ENCODE results near the gene DLX4.

DLX4 gene

GRCh38 chr17:49971199-49971847, 2.3 kb downstream of the DLX4 start:
- no peak overlapping the region for H3K4me3 ChIP-seq (ENCODE audit: low read depth in 1 of 2, low read length in 2 of 2)
- H3K9me3 ChIP-seq (ENCODE audit: control insufficient read depth in 1 of 2, low read length in 2 of 2), result no peaks in the 10 kb centered on the region
- no peak overlapping the region for H3K27ac ChIP-seq (ENCODE audit: low read length)
- peaks cover 84% of the 10 kb centered on the region for H3K27me3 ChIP-seq (ENCODE audit: low read depth, low read length)
- no peaks in the 10 kb centered on the region for H3K36me3 ChIP-seq (ENCODE audit: control insufficient read depth in 1 of 2, insufficient read depth in 2 of 2, low read length in 2 of 2)
- peaks cover 0 to 32% of the 10 kb centered on the region in 2 donors for H3K4me1 ChIP-seq (ENCODE audit: control insufficient read depth in 1 of 2, insufficient read depth in 2 of 2, low read length in 2 of 2)

DNA sequence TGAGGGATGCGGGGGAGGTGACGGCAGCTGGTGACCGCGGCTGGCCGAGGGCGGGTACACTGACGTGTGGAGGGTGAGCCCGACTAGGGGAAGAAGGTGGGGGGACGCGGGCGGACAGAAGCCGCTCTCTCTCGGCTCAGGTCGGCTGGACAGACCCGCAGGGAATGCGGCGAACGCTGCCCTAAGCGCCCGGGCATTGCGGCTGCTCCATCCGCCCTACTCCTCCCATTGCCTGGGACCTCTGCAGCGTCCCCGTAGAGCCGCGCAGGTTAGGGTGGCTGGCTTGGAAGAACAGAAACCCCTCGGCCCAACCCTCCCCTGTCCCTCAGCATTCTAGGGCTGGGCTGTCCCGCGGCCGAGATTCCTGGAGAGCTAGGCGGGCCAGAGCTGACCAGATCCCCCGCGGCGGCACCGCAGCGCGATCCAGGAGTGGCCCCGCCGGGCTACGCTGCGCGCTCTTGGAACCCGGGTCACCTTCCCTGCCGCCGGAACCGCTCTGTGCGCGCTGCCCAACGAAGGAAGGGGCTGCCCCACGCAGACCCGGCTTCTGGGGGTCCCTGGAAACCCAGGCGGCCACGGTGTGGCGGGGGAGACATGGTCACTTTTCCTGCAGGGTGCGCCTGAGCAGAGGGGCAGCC, 3.0 kb downstream of the DLX4 start:
- peak overlapping the region in 1 of 2 donors; percentile 45 for H3K4me3 ChIP-seq (ENCODE audit: low read depth in 1 of 2, low read length in 2 of 2)
- peaks cover 0 to 32% of the 10 kb centered on the region in 2 donors for H3K4me1 ChIP-seq (ENCODE audit: control insufficient read depth in 1 of 2, insufficient read depth in 2 of 2, low read length in 2 of 2)
- peaks cover 77% of the 10 kb centered on the region for H3K27me3 ChIP-seq (ENCODE audit: low read depth, low read length)
- no peak overlapping the region for H3K27ac ChIP-seq (ENCODE audit: low read length)
- no peaks in the 10 kb centered on the region for H3K36me3 ChIP-seq (ENCODE audit: control insufficient read depth in 1 of 2, insufficient read depth in 2 of 2, low read length in 2 of 2)
- no peaks in the 10 kb centered on the region for H3K9me3 ChIP-seq (ENCODE audit: control insufficient read depth in 1 of 2, low read length in 2 of 2)

- peak overlapping the region in 1 of 2 donors; percentile 45 for H3K4me3 ChIP-seq (ENCODE audit: low read depth in 1 of 2, low read length in 2 of 2)
- H3K4me1 ChIP-seq (ENCODE audit: control insufficient read depth in 1 of 2, insufficient read depth in 2 of 2, low read length in 2 of 2), result peaks cover 0 to 32% of the 10 kb centered on the region in 2 donors
- H3K27ac ChIP-seq (ENCODE audit: low read length), result no peak overlapping the region
- H3K36me3 ChIP-seq (ENCODE audit: control insufficient read depth in 1 of 2, insufficient read depth in 2 of 2, low read length in 2 of 2), result no peaks in the 10 kb centered on the region
- no peaks in the 10 kb centered on the region for H3K9me3 ChIP-seq (ENCODE audit: control insufficient read depth in 1 of 2, low read length in 2 of 2)
- peaks cover 70% of the 10 kb centered on the region for H3K27me3 ChIP-seq (ENCODE audit: low read depth, low read length)
Measured at GRCh38 chr17:49972486-49973270, 3.7 kb downstream of the DLX4 start.

DNA sequence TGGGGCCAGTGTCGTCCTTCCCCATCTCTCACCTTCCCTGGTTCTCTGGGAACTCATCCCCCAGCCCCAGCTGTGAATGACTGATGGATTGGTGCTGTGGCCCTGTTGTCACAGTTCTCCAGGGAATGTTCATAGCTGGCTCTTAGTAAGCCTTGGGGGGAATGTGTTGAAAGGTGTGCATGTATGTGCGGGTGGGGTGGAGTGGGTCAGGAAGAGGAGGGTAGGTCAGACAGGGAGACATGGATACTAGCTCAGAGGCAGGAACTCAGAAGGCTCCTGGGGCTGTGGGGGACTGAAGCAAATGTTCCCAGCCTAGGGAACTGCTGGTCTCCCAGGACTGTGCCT, 4.3 kb downstream of the DLX4 start:
- Histone ChIP-seq H3K27me3 (ENCODE audit: low read depth, low read length) (peaks cover 64% of the 10 kb centered on the region), H3K9me3 (ENCODE audit: control insufficient read depth in 1 of 2, low read length in 2 of 2) (no peaks in the 10 kb centered on the region), H3K36me3 (ENCODE audit: control insufficient read depth in 1 of 2, insufficient read depth in 2 of 2, low read length in 2 of 2) (no peaks in the 10 kb centered on the region), H3K27ac (ENCODE audit: low read length) (no peak overlapping the region), H3K4me3 (ENCODE audit: low read depth in 1 of 2, low read length in 2 of 2) (no peak overlapping the region), H3K4me1 (ENCODE audit: control insufficient read depth in 1 of 2, insufficient read depth in 2 of 2, low read length in 2 of 2) (peaks cover 0 to 32% of the 10 kb centered on the region in 2 donors)

DNA sequence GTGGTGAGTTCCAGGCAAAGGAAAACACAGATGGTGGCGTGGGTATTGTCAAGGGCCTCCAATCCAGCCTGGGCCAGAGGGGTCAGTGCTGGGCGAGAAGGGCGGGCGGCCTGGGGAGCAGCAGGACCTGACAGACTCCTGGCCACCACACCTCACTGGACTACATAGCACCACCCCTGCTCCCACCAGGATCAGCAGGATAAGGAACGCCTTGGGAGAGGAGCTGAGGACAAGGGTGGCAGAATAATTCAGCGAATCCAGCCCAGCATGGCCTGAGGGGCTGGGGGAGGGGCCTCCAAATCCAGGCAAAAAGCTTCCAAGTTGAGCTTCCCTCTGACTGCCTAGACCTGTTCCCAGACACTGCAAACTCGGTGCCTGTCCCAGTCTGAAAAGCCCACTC, 6.5 kb downstream of the DLX4 start:
- Histone ChIP-seq H3K27me3 (ENCODE audit: low read depth, low read length) (peaks cover 52% of the 10 kb centered on the region), H3K36me3 (ENCODE audit: control insufficient read depth in 1 of 2, insufficient read depth in 2 of 2, low read length in 2 of 2) (no peaks in the 10 kb centered on the region), H3K9me3 (ENCODE audit: control insufficient read depth in 1 of 2, low read length in 2 of 2) (no peaks in the 10 kb centered on the region), H3K4me1 (ENCODE audit: control insufficient read depth in 1 of 2, insufficient read depth in 2 of 2, low read length in 2 of 2) (peaks cover 0 to 17% of the 10 kb centered on the region in 2 donors), H3K4me3 (ENCODE audit: low read depth in 1 of 2, low read length in 2 of 2) (no peak overlapping the region), H3K27ac (ENCODE audit: low read length) (no peak overlapping the region)

- peaks cover 47% of the 10 kb centered on the region for H3K27me3 ChIP-seq (ENCODE audit: low read depth, low read length)
- no peaks in the 10 kb centered on the region for H3K36me3 ChIP-seq (ENCODE audit: control insufficient read depth in 1 of 2, insufficient read depth in 2 of 2, low read length in 2 of 2)
- H3K27ac ChIP-seq (ENCODE audit: low read length), result no peak overlapping the region
- no peak overlapping the region for H3K4me3 ChIP-seq (ENCODE audit: low read depth in 1 of 2, low read length in 2 of 2)
- H3K9me3 ChIP-seq (ENCODE audit: control insufficient read depth in 1 of 2, low read length in 2 of 2), result no peaks in the 10 kb centered on the region
- H3K4me1 ChIP-seq (ENCODE audit: control insufficient read depth in 1 of 2, insufficient read depth in 2 of 2, low read length in 2 of 2), result peaks cover 0 to 16% of the 10 kb centered on the region in 2 donors
Measured at GRCh38 chr17:49976163-49976827, 7.3 kb downstream of the DLX4 start.

DNA sequence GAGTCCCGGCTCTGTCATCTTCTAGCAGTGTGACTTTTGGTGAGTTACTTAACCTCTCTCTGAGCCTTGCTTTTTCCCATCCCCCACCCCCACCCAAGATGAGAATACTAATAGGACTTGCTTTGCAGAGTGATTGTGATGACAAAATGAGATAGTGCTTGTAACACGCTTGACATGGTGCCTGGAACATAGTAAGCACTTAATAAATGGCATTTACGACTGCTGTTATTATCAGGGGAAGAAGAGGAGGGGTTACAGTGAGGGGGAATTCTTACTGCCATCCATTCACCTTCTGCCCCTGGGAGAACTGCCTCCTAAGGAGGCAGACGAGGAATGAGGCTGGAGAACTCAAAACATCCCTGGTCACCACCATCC, 7.8 kb downstream of the DLX4 start:
- H3K9me3 ChIP-seq (ENCODE audit: control insufficient read depth in 1 of 2, low read length in 2 of 2), result no peaks in the 10 kb centered on the region
- H3K36me3 ChIP-seq (ENCODE audit: control insufficient read depth in 1 of 2, insufficient read depth in 2 of 2, low read length in 2 of 2), result no peaks in the 10 kb centered on the region
- H3K27ac ChIP-seq (ENCODE audit: low read length), result no peak overlapping the region
- H3K27me3 ChIP-seq (ENCODE audit: low read depth, low read length), result peaks cover 44% of the 10 kb centered on the region
- H3K4me1 ChIP-seq (ENCODE audit: control insufficient read depth in 1 of 2, insufficient read depth in 2 of 2, low read length in 2 of 2), result peaks cover 0 to 11% of the 10 kb centered on the region in 2 donors
- H3K4me3 ChIP-seq (ENCODE audit: low read depth in 1 of 2, low read length in 2 of 2), result no peak overlapping the region

DNA sequence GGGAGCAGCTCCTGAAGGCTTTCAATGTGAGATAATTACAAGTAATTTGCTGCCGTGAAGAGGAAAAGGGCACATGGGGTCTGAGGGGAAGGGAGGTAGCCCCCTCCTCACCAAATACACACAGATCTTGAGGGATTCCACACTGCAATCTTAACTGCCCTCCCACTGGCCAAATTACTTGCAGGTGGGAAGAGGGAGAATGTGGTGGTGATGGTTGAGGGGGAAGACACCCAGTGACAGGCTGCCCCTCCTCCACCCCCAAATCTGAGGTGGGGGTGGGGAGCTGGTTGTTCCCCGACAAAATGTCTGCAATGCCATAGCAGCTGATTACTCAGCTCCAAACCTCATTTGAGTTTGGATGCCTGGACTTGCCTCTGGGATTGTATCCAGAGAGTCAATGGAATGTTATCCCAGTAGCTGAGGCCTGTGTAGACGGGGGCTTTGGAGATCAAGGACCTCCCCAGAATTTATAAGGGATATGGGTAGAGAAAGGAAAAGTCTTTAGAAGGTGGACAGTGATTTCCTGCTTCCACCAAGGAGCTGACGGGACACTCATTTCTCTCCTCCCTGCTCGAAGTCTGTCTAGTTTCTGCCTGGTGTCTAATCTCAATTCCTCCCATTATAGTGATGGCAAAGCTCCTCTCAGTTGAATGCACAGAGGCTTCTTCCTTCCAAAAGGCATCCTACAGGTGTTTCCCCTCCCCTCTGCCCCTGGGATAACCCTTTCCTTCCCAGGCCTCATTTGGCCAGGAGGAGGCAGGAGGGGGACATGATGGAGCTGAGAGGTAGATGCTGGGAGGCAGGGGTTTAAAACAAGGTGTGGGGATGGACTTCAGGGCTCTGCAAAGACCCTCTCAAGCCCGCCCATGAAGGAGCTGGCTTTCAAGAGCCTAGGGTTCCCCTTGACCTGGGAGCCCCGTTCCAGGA, 8.7 kb downstream of the DLX4 start:
- no peaks in the 10 kb centered on the region for H3K36me3 ChIP-seq (ENCODE audit: control insufficient read depth in 1 of 2, insufficient read depth in 2 of 2, low read length in 2 of 2)
- no peaks in the 10 kb centered on the region for H3K9me3 ChIP-seq (ENCODE audit: control insufficient read depth in 1 of 2, low read length in 2 of 2)
- H3K27me3 ChIP-seq (ENCODE audit: low read depth, low read length), result peaks cover 35% of the 10 kb centered on the region
- H3K4me1 ChIP-seq (ENCODE audit: control insufficient read depth in 1 of 2, insufficient read depth in 2 of 2, low read length in 2 of 2), result peaks cover 0 to 1% of the 10 kb centered on the region in 2 donors
- no peak overlapping the region for H3K4me3 ChIP-seq (ENCODE audit: low read depth in 1 of 2, low read length in 2 of 2)
- no peak overlapping the region for H3K27ac ChIP-seq (ENCODE audit: low read length)

GRCh38 chr17:49978501-49978900, 9.5 kb downstream of the DLX4 start:
- Histone ChIP-seq H3K4me1 (ENCODE audit: control insufficient read depth in 1 of 2, insufficient read depth in 2 of 2, low read length in 2 of 2) (no peaks in the 10 kb centered on the region), H3K27me3 (ENCODE audit: low read depth, low read length) (peaks cover 27% of the 10 kb centered on the region), H3K4me3 (ENCODE audit: low read depth in 1 of 2, low read length in 2 of 2) (no peak overlapping the region), H3K36me3 (ENCODE audit: control insufficient read depth in 1 of 2, insufficient read depth in 2 of 2, low read length in 2 of 2) (no peaks in the 10 kb centered on the region), H3K9me3 (ENCODE audit: control insufficient read depth in 1 of 2, low read length in 2 of 2) (no peaks in the 10 kb centered on the region), H3K27ac (ENCODE audit: low read length) (no peak overlapping the region)

GRCh38 chr17:49979748-49980479, 10.9 kb downstream of the DLX4 start:
- Histone ChIP-seq H3K27me3 (ENCODE audit: low read depth, low read length) (peaks cover 18% of the 10 kb centered on the region), H3K27ac (ENCODE audit: low read length) (no peak overlapping the region), H3K36me3 (ENCODE audit: control insufficient read depth in 1 of 2, insufficient read depth in 2 of 2, low read length in 2 of 2) (no peaks in the 10 kb centered on the region), H3K4me3 (ENCODE audit: low read depth in 1 of 2, low read length in 2 of 2) (no peak overlapping the region), H3K9me3 (ENCODE audit: control insufficient read depth in 1 of 2, low read length in 2 of 2) (no peaks in the 10 kb centered on the region), H3K4me1 (ENCODE audit: control insufficient read depth in 1 of 2, insufficient read depth in 2 of 2, low read length in 2 of 2) (no peaks in the 10 kb centered on the region)
